Cardiac septum (tissue), 1 donor: ENCODE measurements around the gene GAS6. TPM values are rescaled to one million over a fixed set of nuclear protein-coding genes. Genes with fewer than 3 reads are reported as not detected.
A peak's percentile ranks its signal among the peaks of the same experiment; 100 is the strongest.

ENCODE experiments used
- DNase-seq: peaks from one replicate; pipeline ENCODE4 v3.0.0-alpha.2; 2020; ENCODE audit warnings: low spot score
- intact Hi-C: fragments of 100-400 bp; cut with DNase I; formaldehyde crosslinking; loops from one replicate; pipeline ENCODE4 v1.14.0; 2022
- total RNA-seq: library from RNA; stranded (reverse); fragmentation: NEBNext Ultra II Directional; extraction: Animal tissue kit (Norgen Biotek cat#: 25700); gene quantifications from one replicate; pipeline ENCODE4 v1.2.1, GENCODE V29; 2021
- donor health status: DM: no; HTN: no; CAD: no.

Gene GAS6
- total RNA-seq, 1 donor from 2014 or later = 201 TPM

DNA sequence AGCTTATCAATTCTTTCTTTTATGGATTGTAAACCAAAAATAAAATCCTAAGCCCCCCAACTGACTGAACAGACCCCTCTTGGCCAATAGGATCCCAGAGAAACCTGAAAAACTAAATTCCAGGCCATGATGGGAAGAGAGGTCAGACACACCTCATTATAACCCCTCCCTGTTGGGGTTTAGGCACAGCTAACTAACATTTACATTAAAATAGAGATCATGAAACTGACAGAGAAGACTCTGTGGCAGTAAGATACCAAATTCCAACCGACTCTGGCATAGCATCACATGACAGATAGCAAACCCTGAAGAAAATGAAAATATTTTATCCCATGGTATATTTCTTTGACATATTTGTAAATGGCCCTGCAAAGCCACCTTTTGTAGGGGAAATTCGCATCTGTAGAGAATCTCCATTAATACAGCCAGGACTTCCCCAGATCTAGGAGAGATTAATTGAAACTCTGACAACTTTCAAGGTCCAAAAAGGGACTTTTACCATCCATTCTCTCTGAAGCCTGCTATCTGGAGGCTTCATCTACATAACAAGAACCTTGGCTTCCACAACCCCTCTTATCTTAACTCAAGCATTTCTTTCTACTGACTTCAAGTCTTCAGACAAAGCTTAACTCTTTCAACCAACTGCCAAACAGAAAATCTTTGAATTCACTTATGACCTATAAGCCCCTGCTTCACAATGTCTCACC lies 27.1 kb upstream of the GAS6 start:
- no peak for DNase-seq
- intact Hi-C loops = no loop called here

DNA sequence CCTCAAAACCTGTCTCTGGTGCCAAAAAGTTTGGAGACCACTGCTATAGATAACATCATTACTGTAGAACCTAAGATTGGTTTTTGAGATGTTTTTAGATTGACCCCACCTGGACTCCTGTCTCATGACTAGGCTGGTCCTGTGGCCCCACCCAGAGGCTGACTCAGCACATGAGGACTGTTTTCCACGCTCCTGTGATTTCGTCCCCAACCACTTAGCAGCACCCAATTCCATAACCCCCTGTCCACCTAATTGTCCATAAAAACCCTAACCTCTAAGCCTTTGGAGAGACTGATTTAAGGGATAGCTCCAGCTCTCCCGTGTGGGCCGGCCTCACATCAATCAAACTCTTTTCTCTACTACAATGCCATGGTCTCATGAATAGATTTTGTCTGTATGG lies 25.6 kb upstream of the GAS6 start:
- intact Hi-C loops = no loop called here
- DNase-seq = no peak

DNA sequence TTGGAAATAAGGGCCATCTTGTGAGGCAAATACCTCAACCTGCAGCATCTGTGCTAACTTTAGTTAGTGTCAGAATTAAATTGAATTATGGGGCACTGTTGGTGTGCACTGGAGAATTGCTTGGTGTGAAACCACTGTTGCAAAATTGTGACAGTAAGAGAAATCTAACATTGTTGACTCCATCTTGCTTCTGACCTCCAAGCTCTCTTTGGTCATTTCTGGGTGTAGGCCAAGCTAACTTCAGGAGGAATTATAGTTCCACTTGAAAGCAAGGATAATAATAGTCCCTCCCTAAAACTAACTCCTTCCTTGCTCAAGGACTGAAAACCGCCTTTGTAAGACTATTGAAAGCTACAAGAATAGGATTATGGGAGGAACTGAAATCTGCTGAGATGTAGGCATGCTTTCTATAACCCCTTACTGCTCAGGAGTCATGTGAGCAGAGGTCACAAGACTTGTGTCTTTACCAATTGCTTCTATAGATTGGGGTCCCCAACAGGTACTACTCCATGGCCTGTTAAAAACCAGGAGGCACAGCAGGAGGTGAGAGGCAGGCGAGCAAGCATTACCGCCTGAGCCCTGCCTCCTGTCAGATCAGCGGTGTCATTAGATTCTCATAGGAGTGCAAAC lies 24.9 kb upstream of the GAS6 start:
- intact Hi-C loops = no loop called here
- no peak for DNase-seq

DNA sequence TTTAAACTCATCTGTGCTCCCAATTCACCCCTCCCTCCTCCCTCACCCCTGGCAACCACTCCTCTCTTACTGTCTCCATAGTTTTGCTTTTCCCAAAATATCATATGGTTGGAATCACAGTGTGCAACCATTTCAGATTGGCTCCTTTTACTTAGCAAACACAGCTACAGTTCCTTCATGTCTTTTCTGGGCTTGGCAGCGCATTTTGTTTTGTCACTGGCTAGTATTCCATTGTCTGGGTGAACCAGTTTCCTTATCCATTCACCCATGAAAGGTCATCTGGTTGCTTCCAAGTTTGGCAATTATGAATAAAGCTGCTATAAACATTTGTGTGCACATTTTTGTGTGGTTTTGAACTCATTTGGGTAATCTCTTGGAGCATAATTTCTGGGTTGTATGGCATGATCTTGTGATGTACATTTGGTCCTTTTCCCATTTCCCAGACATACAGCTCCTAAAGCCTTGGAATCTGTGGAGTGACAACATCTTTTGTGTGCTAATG lies 23.9 kb upstream of the GAS6 start:
- no peak for DNase-seq
- intact Hi-C loops = no loop called here

DNA sequence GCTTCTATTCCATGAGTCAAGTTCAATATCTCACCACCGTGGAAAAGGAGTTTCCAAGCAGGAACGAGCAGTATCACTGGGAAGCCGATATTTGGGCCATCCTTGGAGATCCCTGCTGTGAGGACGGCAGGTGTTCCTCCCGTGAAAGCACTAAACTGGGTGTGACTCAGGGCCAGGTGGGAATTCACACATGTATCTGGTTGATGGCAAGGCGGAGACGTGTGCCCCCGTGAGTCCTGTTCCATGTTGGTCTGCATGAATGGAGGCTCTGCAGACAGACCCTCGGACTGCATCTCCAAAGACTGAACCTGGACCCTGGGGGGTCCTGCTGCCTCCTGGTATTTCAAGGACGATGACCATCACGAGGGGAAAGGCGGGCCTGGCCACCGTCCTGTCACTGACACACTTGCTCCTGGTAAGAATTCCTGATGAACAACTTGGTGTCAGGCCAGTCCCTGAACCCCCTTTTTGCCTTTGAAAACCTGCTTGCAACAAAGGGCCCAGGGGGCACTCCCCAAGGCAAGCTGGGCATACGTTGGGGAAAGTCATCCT lies 22.8 kb upstream of the GAS6 start:
- DNase-seq = peak; percentile 58
- intact Hi-C loops = no loop called here

DNA sequence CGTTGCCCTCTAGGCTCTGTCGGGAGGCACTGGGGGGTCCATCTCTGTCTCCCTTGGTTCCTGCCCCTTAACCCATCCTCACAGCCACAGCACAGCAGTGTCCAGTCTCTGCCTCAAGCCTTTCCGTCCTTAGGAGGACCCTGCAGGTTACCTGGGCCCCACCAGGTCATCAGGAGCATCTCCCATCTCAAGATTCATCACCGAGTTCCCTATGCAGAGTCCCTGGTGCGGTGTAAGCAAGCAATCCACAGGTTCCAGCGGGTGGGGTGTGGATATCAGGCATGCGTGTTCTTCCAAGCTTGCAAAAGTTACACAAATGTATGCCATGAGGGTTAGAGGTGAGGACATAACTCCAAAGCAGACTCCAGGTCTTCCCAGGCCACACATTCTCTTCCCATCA lies 20.9 kb upstream of the GAS6 start:
- intact Hi-C loops = no loop called here
- no peak for DNase-seq

DNA sequence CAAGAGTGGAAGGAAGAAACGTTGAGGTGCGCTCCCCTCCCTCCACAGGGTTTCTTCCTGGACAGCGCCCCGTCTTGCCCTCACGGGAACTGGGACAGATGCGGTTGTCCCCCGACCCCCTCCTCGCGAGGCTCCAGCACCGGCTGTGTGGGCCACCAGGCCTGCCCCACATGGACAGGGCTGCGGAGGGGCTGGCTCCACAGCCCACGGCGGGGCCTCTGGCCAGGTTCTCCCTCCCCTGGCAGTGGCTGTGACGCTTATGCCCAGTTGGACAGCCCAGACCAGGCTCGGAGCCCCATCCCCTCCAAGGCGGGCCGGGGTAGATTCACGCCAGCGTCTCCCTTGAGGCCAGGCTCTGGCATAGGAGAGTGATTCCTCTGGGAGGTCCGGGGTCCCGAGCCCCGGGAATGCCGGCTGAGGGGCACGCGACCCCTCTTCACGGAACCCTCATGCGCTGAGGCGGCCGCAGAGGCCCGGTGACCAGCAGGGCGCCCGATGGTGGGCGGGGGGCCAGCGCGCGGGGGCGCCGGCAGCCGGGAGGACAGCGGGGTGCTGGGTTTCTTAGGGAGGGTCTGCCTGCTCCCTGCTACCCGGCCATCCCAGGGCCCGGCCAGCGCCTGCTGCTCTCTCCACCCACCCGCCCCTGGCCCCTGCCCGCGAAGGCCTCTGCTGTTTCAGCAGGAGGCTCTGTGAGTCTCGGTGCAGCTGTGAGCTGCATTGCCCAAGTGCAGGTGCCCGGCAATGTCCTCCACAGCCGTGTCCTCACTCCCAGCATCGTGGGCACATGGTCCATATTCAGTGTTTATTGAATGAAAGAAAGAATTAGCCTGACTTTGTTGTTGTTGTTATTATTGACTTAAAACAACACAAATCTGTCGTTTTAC lies 20.3 kb upstream of the GAS6 start:
- DNase-seq = peak; percentile 69
- intact Hi-C loops = loop anchor here (2.0 kb wide), 1 partner anchor 21 kb away; no protein-coding TSS in a partner anchor

DNA sequence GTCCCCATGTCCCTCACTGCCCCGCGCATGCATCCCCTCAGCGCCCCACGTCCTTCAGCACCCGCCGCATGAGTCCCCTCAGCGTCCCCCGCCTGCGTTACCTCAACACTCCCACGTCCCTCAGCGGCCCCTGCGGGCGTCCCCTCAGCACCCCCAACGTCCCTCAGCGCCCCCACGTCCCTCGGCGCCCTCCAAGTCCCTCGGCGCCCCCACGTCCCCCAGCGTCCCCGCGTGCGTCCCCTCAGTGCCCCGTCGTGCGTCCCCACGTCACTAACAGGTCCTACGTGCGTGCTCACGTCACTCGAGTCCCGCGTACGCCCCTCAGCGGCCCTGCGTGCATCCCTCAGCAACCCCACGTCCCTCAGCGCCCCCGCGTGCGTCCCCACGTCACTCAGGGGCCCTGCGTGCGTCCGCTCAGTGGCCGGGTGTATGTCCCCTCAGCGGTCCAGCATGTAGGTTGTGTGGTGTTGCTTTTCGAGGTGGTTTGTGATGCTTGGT lies 19.5 kb upstream of the GAS6 start:
- peak; percentile 69 for DNase-seq
- intact Hi-C loops = loop anchor here (2.0 kb wide), 1 partner anchor 21 kb away; no protein-coding TSS in a partner anchor

DNA sequence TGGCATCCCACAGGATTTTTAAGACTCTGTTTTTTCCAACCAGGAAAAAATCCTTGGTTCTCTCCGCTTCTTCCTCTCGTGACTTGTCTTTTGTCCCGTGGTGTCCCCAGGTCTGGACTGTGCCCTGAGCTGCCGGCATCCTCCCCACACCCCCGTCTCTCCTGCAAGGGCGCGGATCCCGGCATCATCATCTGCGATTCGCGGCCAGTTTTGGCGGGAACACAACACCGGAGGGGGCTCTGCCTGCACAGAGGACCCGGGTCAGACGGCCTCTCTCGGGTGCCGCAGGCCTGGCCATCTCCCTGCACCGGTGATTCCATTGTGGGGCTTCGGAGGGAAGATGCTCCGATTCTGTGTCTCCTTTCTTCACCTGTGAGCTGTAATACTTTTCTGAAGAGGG lies 18.8 kb upstream of the GAS6 start:
- peak; percentile 51 for DNase-seq
- intact Hi-C loops = loop anchor here (2.0 kb wide), 1 partner anchor 20 kb away; no protein-coding TSS in a partner anchor

DNA sequence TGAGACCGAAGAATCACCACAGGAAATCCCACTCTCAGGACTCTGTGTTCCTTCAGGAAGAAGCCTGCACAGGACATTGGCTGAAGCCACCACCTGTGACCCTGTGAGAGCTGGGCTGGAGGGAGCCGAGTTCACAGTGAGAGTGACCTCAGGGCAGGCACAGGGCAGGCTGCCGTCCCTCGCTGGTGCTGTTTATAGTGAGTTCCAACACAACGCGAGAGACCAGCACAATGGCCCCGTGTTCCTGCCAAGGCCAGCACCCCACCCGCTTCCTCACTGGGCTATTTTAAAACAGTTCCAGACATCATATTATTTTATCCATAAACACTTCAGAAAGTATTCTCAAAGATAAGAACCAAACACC lies 18.4 kb upstream of the GAS6 start:
- intact Hi-C loops = loop anchor here (2.0 kb wide), 1 partner anchor 19 kb away; no protein-coding TSS in a partner anchor

DNA sequence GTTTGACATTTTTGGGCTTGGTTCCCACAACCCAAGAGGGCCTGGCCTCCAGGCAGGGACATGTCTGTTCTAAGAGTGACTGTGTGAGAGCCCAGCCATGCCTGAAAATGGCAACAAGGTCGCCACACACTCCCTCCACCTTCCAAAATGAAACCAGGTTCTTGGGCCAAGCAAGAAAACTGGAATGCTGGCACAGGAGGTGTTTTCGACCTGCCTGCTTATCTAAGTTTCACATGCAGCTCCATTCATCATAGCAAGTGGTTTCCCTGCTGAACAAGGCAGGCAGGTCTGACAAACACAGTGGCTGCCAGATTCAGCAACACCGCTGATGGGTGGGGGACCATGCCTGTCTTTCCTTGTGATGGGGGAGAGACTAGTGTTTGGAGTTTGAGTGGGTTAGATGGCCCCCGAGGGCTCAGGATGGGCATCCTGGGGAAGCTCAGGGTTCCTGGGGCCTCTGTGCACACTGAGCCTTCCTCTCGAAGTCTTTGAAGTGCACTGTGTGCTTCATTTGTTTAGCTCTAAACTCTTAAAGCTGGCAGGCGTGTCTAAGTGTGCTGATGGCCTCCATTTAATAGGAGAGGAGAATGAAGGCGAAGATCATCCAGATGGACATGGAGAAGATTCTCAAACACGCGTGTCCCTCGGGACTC lies 17.9 kb upstream of the GAS6 start:
- intact Hi-C loops = loop anchor here (2.0 kb wide), 1 partner anchor 19 kb away; no protein-coding TSS in a partner anchor
- DNase-seq = no peak

More for the DNA sequence above, 18.4 kb upstream of the GAS6 start:
- peak; percentile 86 for DNase-seq

DNA sequence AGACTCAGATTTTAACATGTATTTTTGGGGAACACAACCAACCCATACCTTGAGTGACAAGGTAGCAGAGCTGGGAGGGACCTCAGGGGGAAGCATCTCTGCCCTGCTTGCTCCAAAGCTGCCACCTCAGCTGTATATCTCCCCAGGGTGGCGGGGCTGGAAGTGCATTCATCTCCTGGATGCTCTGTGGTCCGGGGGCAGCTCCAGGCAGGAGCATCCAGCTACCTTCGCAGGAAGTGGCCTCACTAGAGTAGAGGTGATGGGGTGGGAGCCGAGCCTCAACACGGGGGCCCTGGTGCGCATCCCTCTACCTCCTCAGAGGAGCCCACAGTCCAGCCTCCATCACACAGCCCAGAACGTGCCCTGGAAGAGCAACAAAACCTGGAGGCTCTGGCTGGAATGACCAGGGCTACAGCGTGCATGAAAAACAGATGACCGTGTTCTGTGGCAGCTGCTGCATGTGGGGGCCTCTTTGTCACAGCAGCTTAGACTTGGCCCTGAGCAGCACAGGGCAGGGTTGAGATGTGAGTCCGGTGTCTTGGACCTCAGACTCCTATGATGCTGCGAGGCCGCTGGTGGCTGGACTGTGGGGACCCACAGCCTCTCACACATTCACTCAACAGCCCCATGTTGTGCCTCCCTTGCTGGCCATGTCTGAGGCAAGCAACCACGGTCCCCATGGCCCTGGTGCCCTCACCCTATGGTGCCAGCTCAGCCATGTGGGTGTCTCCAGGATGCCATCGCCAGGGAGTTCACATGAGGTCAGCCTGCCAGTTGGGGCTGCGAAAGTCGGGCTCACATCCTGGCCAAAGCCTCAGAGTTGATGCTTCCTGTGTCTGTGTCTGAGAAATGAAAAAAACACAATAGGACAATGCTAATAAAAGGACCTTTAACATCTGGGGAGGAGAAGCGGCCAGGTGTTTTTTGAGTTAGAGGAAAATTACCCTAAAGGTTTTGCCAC lies 17.1 kb upstream of the GAS6 start:
- intact Hi-C loops = no loop called here
- DNase-seq = peak; percentile 75

DNA sequence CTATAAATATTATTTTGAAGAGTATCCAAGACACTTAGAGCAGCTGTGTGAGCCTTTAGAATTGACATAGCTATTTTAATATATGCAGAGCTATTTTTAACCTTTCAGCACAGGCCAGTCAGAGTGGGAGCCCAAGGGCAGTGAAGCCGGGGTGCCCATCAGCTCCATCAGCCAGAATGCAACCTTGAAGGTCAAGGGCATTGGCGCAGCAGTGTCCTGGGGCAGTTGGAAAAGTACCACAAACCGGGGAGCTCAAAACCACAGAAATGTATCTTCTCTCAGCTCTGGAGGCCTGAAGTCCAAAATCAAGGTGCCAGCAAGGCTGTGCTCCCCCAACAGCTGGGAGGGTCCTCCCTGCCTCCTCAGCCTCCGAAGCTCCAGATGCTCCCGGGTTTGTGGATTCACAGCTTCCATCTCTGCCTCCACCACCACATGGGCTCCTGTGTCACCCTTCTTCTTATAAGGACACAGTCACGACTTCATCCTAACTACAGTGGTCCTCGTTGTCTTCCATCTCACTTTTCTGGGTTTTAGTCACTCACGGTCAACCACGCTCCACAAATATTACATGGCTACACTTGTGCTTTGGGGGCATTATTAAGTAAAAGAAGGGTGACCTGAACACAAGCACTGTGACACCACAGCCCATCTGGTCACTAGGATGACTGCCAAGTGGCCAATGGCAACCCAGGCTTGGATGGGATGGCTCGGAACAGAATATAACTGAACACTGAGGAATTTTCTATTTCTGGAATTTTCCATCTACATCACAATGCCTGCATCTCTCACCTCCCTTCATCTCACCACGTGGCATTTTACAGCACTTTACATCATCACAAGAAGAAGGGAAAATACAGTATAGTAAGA lies 15.9 kb upstream of the GAS6 start:
- intact Hi-C loops = no loop called here
- peak; percentile 75 for DNase-seq

DNA sequence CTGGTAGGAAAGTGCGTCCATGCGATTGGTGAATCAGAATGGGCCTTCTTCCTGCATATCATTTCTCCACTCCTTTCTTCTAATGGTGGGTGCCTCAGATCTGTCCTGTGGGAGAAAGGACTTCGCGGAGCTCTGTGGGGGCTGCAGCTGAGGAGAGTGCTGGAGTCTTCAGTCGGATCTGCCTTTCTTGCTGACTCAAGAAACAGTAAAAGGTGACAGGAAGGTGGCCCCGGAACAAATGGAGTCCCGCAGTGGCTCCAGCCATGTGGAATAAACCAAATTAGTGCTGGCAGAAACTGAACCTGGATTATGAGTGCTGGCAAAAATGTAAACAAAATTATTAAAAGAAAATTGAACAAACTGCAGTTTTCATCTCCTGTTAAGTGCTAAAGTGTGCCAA lies 15.1 kb upstream of the GAS6 start:
- no peak for DNase-seq
- intact Hi-C loops = no loop called here

DNA sequence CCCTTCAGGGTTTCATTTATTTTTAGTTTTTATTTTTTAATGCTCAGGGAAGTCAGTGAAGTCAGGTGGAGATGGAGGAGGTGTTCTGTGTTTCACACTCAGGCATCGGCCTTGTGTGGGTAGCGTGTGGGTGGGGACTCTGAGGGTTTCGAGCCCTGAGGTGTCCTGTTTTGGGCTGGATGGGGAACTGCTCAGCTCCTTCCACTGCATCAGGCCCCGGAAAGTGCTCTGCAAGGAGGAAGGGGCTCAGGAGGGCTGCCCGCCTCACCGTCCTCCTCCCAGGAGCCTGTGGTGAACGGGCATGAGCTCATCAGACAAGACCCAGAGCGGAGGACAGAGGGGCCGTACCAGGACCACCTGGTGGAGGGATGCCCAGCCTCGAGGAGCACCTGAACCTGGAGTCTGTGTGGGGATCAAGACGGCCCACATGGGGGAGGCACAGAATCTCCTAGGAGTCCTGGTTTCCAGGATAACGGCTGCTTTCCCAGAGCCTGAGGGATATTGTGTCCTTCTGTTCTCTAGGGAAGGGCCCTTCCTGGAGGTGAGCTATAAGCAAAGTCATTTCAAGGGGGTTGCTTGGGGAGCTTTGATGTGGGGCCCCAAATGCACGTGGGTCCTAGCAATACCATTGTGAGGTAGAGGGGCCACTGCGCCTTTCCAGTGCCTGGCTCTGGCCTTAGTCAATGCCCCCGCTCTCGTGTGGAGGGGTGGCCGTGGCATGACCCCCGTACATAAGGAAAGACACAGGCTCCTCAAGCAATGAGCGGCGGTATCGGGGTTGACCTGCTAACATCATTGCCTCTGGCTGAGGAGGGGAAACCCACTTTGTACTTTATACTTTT lies 13.5 kb upstream of the GAS6 start:
- intact Hi-C loops = no loop called here
- DNase-seq = peak; percentile 63
